Measurements from ENCODE around the gene SLC6A4. TPM values are rescaled to one million over a fixed set of nuclear protein-coding genes. Genes with fewer than 3 reads are reported as not detected.

The SLC6A4 gene
- total RNA-seq, 4 donors from 2014 or later, result 0.11 to 0.50 (median 0.27) TPM

GRCh38 chr17:30243568-30243967, 8.1 kb upstream of the SLC6A4 start:
- 86% methylated on average over 8 of the region's 8 CpGs for WGBS
- Histone ChIP-seq H3K4me1 (peaks cover 0 to 4% (median 2%) of the 10 kb centered on the region in 4 donors), H3K4me3 (no peak overlapping the region), H3K36me3 (peaks cover 9 to 23% (median 15%) of the 10 kb centered on the region in 4 donors), H3K27ac (replicated peaks in 1 of 4) (no peak overlapping the region), H3K9me3 (no peaks in the 10 kb centered on the region), H3K27me3 (peaks cover 0 to 34% (median 2%) of the 10 kb centered on the region in 4 donors)
- no peak for DNase-seq (ENCODE audit: extremely low spot score)
- TF ChIP-seq POLR2AphosphoS5 (IDR thresholded peaks at IDR 0.05) (no peak), CTCF (IDR thresholded peaks at IDR 0.05) (no peak), POLR2A (IDR thresholded peaks at IDR 0.05; ENCODE audit: low read depth) (no peak), EP300 (IDR thresholded peaks at IDR 0.05) (no peak)
- intact Hi-C loops (cut with DNase I), result no loop called here

- no peak overlapping the region for H3K27ac ChIP-seq (replicated peaks in 1 of 4)
- peaks cover 0 to 39% (median 8%) of the 10 kb centered on the region in 4 donors for H3K27me3 ChIP-seq
- peaks cover 0 to 9% (median 7%) of the 10 kb centered on the region in 4 donors for H3K4me1 ChIP-seq
- WGBS, result 99% methylated on average over 4 of the region's 4 CpGs
- H3K4me3 ChIP-seq, result no peak overlapping the region
- H3K9me3 ChIP-seq, result no peaks in the 10 kb centered on the region
- no peak for DNase-seq (ENCODE audit: extremely low spot score)
- intact Hi-C loops (cut with DNase I), result no loop called here
- TF ChIP-seq POLR2AphosphoS5 (IDR thresholded peaks at IDR 0.05) (no peak), POLR2A (IDR thresholded peaks at IDR 0.05; ENCODE audit: low read depth) (no peak), CTCF (IDR thresholded peaks at IDR 0.05) (no peak), EP300 (IDR thresholded peaks at IDR 0.05) (no peak)
- H3K36me3 ChIP-seq, result peaks cover 6 to 17% (median 9%) of the 10 kb centered on the region in 4 donors
Measured at GRCh38 chr17:30243002-30243401, 7.5 kb upstream of the SLC6A4 start.

- Histone ChIP-seq H3K4me3 (no peak overlapping the region), H3K27ac (replicated peaks in 1 of 4) (no peak overlapping the region), H3K36me3 (no peaks in the 10 kb centered on the region), H3K9me3 (no peaks in the 10 kb centered on the region), H3K4me1 (peaks cover 7 to 29% (median 26%) of the 10 kb centered on the region in 4 donors), H3K27me3 (peaks cover 0 to 59% (median 20%) of the 10 kb centered on the region in 4 donors)
- intact Hi-C loops (cut with DNase I), result no loop called here
- TF ChIP-seq EP300 (IDR thresholded peaks at IDR 0.05) (no peak), CTCF (IDR thresholded peaks at IDR 0.05) (no peak), POLR2AphosphoS5 (IDR thresholded peaks at IDR 0.05) (no peak), POLR2A (IDR thresholded peaks at IDR 0.05; ENCODE audit: low read depth) (no peak)
- WGBS, result 76% methylated on average over 6 of the region's 6 CpGs
- no peak for DNase-seq (ENCODE audit: extremely low spot score)
Measured at GRCh38 chr17:30241051-30241450, 5.6 kb upstream of the SLC6A4 start.

DNA sequence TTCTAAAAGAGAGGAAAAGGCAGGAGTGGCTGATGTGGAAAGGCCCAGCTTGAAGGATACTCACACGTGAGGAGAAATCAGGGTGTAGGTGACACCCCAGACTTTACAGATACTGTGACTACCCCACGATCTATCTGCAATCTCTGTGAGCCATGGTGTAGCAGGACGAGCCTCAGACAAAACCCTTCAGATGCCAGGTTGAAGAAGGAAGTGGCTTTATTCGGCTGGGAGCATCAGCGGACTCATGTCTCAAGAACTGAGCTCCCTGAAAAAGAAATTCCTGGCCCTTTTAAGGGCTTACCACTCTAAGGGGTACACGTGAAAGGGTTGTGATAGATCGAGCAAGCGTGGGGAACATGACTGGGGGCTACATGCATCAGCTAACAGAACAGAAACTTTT, 4.7 kb upstream of the SLC6A4 start:
- no peaks in the 10 kb centered on the region for H3K9me3 ChIP-seq
- H3K27ac ChIP-seq (replicated peaks in 1 of 4), result no peak overlapping the region
- H3K4me3 ChIP-seq, result no peak overlapping the region
- intact Hi-C loops (cut with DNase I), result no loop called here
- no peak for TF ChIP-seq EP300 (IDR thresholded peaks at IDR 0.05)
- no peak for TF ChIP-seq POLR2A (IDR thresholded peaks at IDR 0.05; ENCODE audit: low read depth)
- TF ChIP-seq POLR2AphosphoS5 (IDR thresholded peaks at IDR 0.05), result no peak
- TF ChIP-seq CTCF (IDR thresholded peaks at IDR 0.05), result no peak
- H3K36me3 ChIP-seq, result no peaks in the 10 kb centered on the region
- H3K27me3 ChIP-seq, result peaks cover 0 to 68% (median 26%) of the 10 kb centered on the region in 4 donors
- peaks cover 16 to 38% (median 35%) of the 10 kb centered on the region in 4 donors for H3K4me1 ChIP-seq
- 82% methylated on average over 8 of the region's 8 CpGs for WGBS
- no peak for DNase-seq (ENCODE audit: extremely low spot score)

DNA sequence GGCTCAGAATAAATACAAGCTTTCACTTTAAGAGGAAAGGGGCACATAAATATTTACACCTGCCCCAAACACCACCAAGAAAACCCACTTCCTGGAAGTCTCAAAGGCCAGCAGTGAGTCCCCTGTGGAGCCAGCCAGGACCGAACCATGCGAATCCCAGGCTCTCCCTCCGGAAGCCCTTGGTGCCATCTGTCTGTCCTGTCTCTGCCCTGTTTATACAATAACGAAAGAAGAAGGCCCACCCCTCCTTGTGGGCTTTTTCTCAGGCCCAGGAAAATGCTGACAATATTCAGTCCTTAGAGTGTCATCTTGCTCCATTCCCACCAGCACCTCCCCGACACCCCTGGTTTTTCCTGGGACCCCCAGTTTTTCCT, 3.6 kb upstream of the SLC6A4 start:
- intact Hi-C loops (cut with DNase I), result loop anchor here (5.0 kb wide), 1 partner anchor 137 kb away; no protein-coding TSS in a partner anchor
- Histone ChIP-seq H3K4me3 (no peak overlapping the region), H3K36me3 (no peaks in the 10 kb centered on the region), H3K27me3 (peaks cover 0 to 75% (median 28%) of the 10 kb centered on the region in 4 donors), H3K4me1 (peaks cover 18 to 42% (median 38%) of the 10 kb centered on the region in 4 donors), H3K27ac (replicated peaks in 1 of 4) (no peak overlapping the region), H3K9me3 (no peaks in the 10 kb centered on the region)
- TF ChIP-seq EP300 (IDR thresholded peaks at IDR 0.05) (no peak), POLR2A (IDR thresholded peaks at IDR 0.05; ENCODE audit: low read depth) (no peak), POLR2AphosphoS5 (IDR thresholded peaks at IDR 0.05) (no peak), CTCF (IDR thresholded peaks at IDR 0.05) (no peak)
- no peak for DNase-seq (ENCODE audit: extremely low spot score)
- 91% methylated on average over 5 of the region's 5 CpGs for WGBS
